ENCODE results near the gene LSAMP. TPM values are rescaled to one million over a fixed set of nuclear protein-coding genes. Genes with fewer than 3 reads are reported as not detected.

LSAMP gene
- total and polyA plus RNA-seq, 2 donors (not counting 3 experiments of a cell fraction or from before 2014, with no cell fraction given), result not detected

DNA sequence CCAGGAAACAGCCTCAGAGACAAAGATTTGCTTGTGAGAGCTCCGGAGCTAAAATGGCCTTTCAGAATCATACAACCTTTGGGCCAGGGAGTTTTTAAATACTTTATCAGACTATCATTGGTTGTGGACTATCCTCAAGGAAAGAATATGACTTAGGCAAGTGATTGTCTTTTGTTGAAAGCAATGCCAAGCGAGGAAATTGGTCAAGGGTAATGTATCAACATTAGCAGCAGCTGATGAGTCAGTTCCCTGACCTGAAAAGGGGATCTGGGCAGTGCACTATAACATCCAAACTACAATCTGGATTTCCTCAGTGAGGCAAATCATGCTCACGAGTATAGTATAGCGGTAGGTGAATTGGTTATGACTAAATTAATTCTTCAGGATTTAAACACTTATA is 303.6 kb downstream of the LSAMP start:
- H3K9ac ChIP-seq (replicated peaks; ENCODE audit: extremely low read depth, insufficient read depth, low read length), result no peak overlapping the region
- no peaks in the 10 kb centered on the region for H3K9me1 ChIP-seq (replicated peaks; ENCODE audit: control insufficient read depth, extremely low read depth, insufficient read depth, low read length)
- TF ChIP-seq, protein P1, sequence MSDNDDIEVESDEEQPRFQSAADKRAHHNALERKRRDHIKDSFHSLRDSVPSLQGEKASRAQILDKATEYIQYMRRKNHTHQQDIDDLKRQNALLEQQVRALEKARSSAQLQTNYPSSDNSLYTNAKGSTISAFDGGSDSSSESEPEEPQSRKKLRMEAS (IDR thresholded peaks at IDR 0.05; ENCODE audit: insufficient read depth, insufficient read length), result no peak
- TF ChIP-seq MYC (IDR thresholded peaks at IDR 0.05; ENCODE audit: low read depth, low read length), result no peak
- TF ChIP-seq POLR2AphosphoS5 (IDR thresholded peaks at IDR 0.05; ENCODE audit: insufficient read depth, low read depth, low read length), result no peak
- TF ChIP-seq JUN (IDR thresholded peaks at IDR 0.05; ENCODE audit: borderline replicate concordance, insufficient read depth, insufficient read length, low read depth), result no peak
- no peak for TF ChIP-seq EZH2 (IDR thresholded peaks at IDR 0.05; ENCODE audit: borderline replicate concordance, low read depth, low read length, severe bottlenecking)
- no peak for TF ChIP-seq FOS (IDR thresholded peaks at IDR 0.05; ENCODE audit: borderline replicate concordance, insufficient read depth, low read length)
- no peak for TF ChIP-seq GATA2 (IDR thresholded peaks at IDR 0.05; ENCODE audit: insufficient read depth, insufficient read length, low read depth, low read length)
- TF ChIP-seq POLR2A (IDR thresholded peaks at IDR 0.05; ENCODE audit: low read depth, low read length), result no peak
- TF ChIP-seq, protein P2, sequence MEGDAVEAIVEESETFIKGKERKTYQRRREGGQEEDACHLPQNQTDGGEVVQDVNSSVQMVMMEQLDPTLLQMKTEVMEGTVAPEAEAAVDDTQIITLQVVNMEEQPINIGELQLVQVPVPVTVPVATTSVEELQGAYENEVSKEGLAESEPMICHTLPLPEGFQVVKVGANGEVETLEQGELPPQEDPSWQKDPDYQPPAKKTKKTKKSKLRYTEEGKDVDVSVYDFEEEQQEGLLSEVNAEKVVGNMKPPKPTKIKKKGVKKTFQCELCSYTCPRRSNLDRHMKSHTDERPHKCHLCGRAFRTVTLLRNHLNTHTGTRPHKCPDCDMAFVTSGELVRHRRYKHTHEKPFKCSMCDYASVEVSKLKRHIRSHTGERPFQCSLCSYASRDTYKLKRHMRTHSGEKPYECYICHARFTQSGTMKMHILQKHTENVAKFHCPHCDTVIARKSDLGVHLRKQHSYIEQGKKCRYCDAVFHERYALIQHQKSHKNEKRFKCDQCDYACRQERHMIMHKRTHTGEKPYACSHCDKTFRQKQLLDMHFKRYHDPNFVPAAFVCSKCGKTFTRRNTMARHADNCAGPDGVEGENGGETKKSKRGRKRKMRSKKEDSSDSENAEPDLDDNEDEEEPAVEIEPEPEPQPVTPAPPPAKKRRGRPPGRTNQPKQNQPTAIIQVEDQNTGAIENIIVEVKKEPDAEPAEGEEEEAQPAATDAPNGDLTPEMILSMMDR (IDR thresholded peaks at IDR 0.05; ENCODE audit: extremely low read depth in 1 of 2, insufficient read depth in 1 of 2, low read depth in 1 of 2, low read length in 2 of 2), result no peak
- DNase-seq (ENCODE audit: low read depth, low spot score), result no peak
- H3K36me3 ChIP-seq (ENCODE audit: control insufficient read depth in 2 of 2, extremely low read depth in 1 of 2, insufficient read depth in 2 of 2, low read length in 2 of 2), result no peaks in the 10 kb centered on the region
- dilution Hi-C loops (cut with MboI; ENCODE audit: extremely low pct_ligation_motif_present, low sequenced_read_pairs), result no loop called here
- intact Hi-C loops (cut with micrococcal nuclease), result no loop called here
- H4K20me1 ChIP-seq (replicated peaks; ENCODE audit: control insufficient read depth, extremely low read depth, insufficient read depth, low read length), result no peaks in the 10 kb centered on the region
- no peaks in the 10 kb centered on the region for H3K9me3 ChIP-seq (replicated peaks; ENCODE audit: control insufficient read depth, insufficient read depth, low read length)
- H3K27ac ChIP-seq (ENCODE audit: insufficient read depth, low read depth, low read length), result no peak overlapping the region
- no peak overlapping the region for H3K4me3 ChIP-seq (replicated peaks in 1 of 3; ENCODE audit: insufficient read depth in 1 of 3, low read depth in 1 of 3, low read length in 3 of 3)
- no peaks in the 10 kb centered on the region for H3K4me1 ChIP-seq (ENCODE audit: control insufficient read depth, extremely low read depth, insufficient read depth, low read length)
- H3K27me3 ChIP-seq (ENCODE audit: control insufficient read depth in 2 of 2, insufficient read depth in 2 of 2, low read length in 2 of 2), result no peaks in the 10 kb centered on the region
- CTCF ChIA-PET, result interaction anchor here (1.5 kb wide), 1 partner anchor 615 kb away, joined by 3 read pairs; no protein-coding TSS in a partner anchor
- FAIRE-seq, result no peak
- POLR2A ChIA-PET, result no interaction called here
- H3K4me2 ChIP-seq (ENCODE audit: insufficient read depth, low read length), result no peak overlapping the region
- no TSS peak for BruUV-seq (replicated peaks)
- H3K79me2 ChIP-seq (ENCODE audit: control insufficient read depth, insufficient read depth, low read length), result no peaks in the 10 kb centered on the region
- no peak overlapping the region for H2AFZ ChIP-seq (ENCODE audit: low read depth, low read length)
